Liver (tissue), 9 donors: ENCODE measurements around the gene MGAT1. TPM values are rescaled to one million over a fixed set of nuclear protein-coding genes. Genes with fewer than 3 reads are reported as not detected.

Source experiments
- DNase-seq: peaks from one replicate; pipeline ENCODE4 v3.0.0-alpha.2; 2017; ENCODE audit warnings: low spot score
- H3K27ac ChIP-seq, 2 donors: one replicate each; pipeline ENCODE4 v1.7.0; 2013; ENCODE audit warnings: inconsistent platforms in 2 of 2, low read length in 2 of 2, control low read depth in 1 of 2, low read depth in 1 of 2, mild to moderate bottlenecking in 1 of 2
- H3K27me3 ChIP-seq, 4 donors: one replicate each; pipeline versions ENCODE4 v1.6.1 to v1.7.0; 2013; ENCODE audit warnings: low read length in 3 of 4, inconsistent platforms in 1 of 4, mild to moderate bottlenecking in 1 of 4, moderate library complexity in 1 of 4; ENCODE audit not compliant: control insufficient read depth in 4 of 4, insufficient read depth in 4 of 4
- H3K36me3 ChIP-seq, 4 donors: one replicate each; pipeline versions ENCODE4 v1.6.1 to v1.7.0; 2013; ENCODE audit warnings: low read length in 3 of 4, mild to moderate bottlenecking in 3 of 4, low read depth in 1 of 4, moderate library complexity in 1 of 4; ENCODE audit not compliant: control insufficient read depth in 4 of 4, insufficient read depth in 3 of 4
- H3K4me1 ChIP-seq, 4 donors: one replicate each; pipeline versions ENCODE4 v1.6.1 to v1.7.0; 2013; ENCODE audit warnings: low read length in 3 of 4, mild to moderate bottlenecking in 3 of 4, moderate library complexity in 1 of 4; ENCODE audit not compliant: control insufficient read depth in 4 of 4, insufficient read depth in 4 of 4
- H3K4me3 ChIP-seq, 3 donors: one replicate each; pipeline versions ENCODE4 v1.6.1 to v1.7.0; 2013; ENCODE audit warnings: low read length in 3 of 3, control low read depth in 1 of 3, low read depth in 1 of 3, mild to moderate bottlenecking in 1 of 3
- H3K9ac ChIP-seq, 2 donors: one replicate each; pipeline ENCODE4 v1.7.0; 2013; ENCODE audit warnings: low read length in 2 of 2, mild to moderate bottlenecking in 2 of 2, moderate library complexity in 2 of 2, control low read depth in 1 of 2, low read depth in 1 of 2
- H3K9me3 ChIP-seq, 4 donors: one replicate each; pipeline versions ENCODE4 v1.6.1 to v1.7.0; 2013; ENCODE audit warnings: low read length in 3 of 4; ENCODE audit not compliant: control insufficient read depth in 4 of 4
- GABPA ChIP-seq, 2 donors: IDR thresholded peaks in 1 of 2; conservative IDR thresholded peaks in 1 of 2; 2 replicates each; pipeline ENCODE4 v1.6.1; 2016; ENCODE audit warnings: antibody characterized with exemption in 2 of 2, mild to moderate bottlenecking in 1 of 2, moderate library complexity in 1 of 2
- HNF4A ChIP-seq, 2 donors: conservative IDR thresholded peaks; 2 replicates each; pipeline ENCODE4 v1.6.1; 2016; ENCODE audit warnings: antibody characterized with exemption in 2 of 2, mild to moderate bottlenecking in 2 of 2
- HNF4G ChIP-seq: IDR thresholded peaks from 2 replicates; pipeline ENCODE4 v1.6.1; 2016; ENCODE audit warnings: antibody characterized with exemption
- JUND ChIP-seq, 2 donors: IDR thresholded peaks; 2 replicates each; pipeline ENCODE4 v1.6.1; 2016; ENCODE audit warnings: antibody characterized with exemption in 2 of 2
- RAD21 ChIP-seq, 2 donors: IDR thresholded peaks; 2 replicates each; pipeline ENCODE4 v1.6.1; 2016; ENCODE audit warnings: antibody characterized with exemption in 2 of 2, mild to moderate bottlenecking in 2 of 2
- RXRA ChIP-seq, 2 donors: IDR thresholded peaks; 2 replicates each; pipeline ENCODE4 v1.6.1; 2017 to 2018; ENCODE audit warnings: antibody characterized with exemption in 2 of 2, mild to moderate bottlenecking in 1 of 2
- SP1 ChIP-seq: IDR thresholded peaks from 2 replicates; pipeline ENCODE4 v1.6.1; 2018; ENCODE audit warnings: antibody characterized with exemption, mild to moderate bottlenecking
- TAF1 ChIP-seq: conservative IDR thresholded peaks from 2 replicates; pipeline ENCODE4 v1.6.1; 2016; ENCODE audit warnings: antibody characterized with exemption, mild to moderate bottlenecking
- WGBS: extraction: QIAGEN DNeasy Blood & Tissue Kit; methylation state at CpG from one replicate; pipeline ENCODE4 v1.1.7; 2013; 5-methylcytosine and 5-hydroxymethylcytosine counted together
- polyA plus RNA-seq, 2 donors: library from polyadenylated mRNA; stranded (reverse) in 1 of 2; unstranded in 1 of 2; fragments of 200-250 nt in 1 of 2; fragments of >200 nt in 1 of 2; fragmentation: Nextera tagmentation in 1 of 2; extraction: Ambion mirVana in 1 of 2; gene quantifications; one replicate each; pipeline versions ENCODE4 v1.2.1 to v1.2.3, GENCODE V29; 2013 to 2015
- total RNA-seq, 2 donors: library from RNA; depleted of rRNA; stranded (reverse); fragments of >200 nt; gene quantifications; one replicate each; pipeline ENCODE4 v1.2.3, GENCODE V29; 2014
- TF ChIP-seq, protein P1 (sequence below): IDR thresholded peaks from 2 replicates; pipeline ENCODE4 v1.6.1; 2016; ENCODE audit warnings: antibody characterized with exemption
- TF ChIP-seq, protein P2 (sequence below): IDR thresholded peaks from 2 replicates; pipeline ENCODE4 v1.6.1; 2016; ENCODE audit warnings: antibody characterized with exemption
- TF ChIP-seq, protein P3 (sequence below): fragments of 150-350 bp; IDR thresholded peaks from 2 replicates; pipeline ENCODE4 v1.5.1; 2017; ENCODE audit warnings: improper control_type of control experiment, low read depth, low read length; ENCODE audit not compliant: missing input control
- TF ChIP-seq, protein P4 (sequence below): IDR thresholded peaks from 2 replicates; pipeline ENCODE4 v1.6.1; 2016; ENCODE audit warnings: antibody characterized with exemption, mild to moderate bottlenecking
- donor health status: healthy.
- donor health status: healthy.
- donor health status: healthy.
- donor health status: healthy.
- donor health status: healthy.

MGAT1 gene
- total and polyA plus RNA-seq, 4 donors, result 73.0 to 125 (median 97.7) TPM

DNA sequence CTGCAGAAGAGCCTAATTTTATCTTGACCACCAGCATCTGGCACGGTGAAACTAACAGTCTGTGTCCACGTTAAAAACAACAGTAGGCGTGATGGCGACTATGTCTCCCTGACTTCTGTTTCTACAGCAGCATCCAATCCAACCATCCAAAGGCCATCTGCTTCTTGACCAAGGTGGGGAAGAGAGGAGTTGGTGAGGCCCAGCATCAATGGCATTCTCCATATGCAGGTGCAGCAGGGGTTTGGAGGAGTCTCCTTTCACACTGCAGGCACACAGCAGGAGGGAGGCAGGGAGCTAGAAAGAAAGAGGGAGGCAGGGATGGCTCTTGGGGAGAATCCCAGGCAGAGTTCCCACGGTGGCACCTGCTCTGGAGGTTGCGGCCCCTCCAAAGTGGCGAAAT is 27.0 kb downstream of the MGAT1 start:
- H3K9ac ChIP-seq, result no peak overlapping the region
- no peak for DNase-seq
- no peaks in the 10 kb centered on the region for H3K4me1 ChIP-seq
- no peaks in the 10 kb centered on the region for H3K36me3 ChIP-seq
- no peaks in the 10 kb centered on the region for H3K9me3 ChIP-seq
- 90% methylated on average over 7 of the region's 7 CpGs for WGBS
- TF ChIP-seq JUND (IDR thresholded peaks at IDR 0.05) (no peak), TAF1 (no peak), RXRA (IDR thresholded peaks at IDR 0.05) (no peak), GABPA (IDR thresholded peaks at IDR 0.05 in 1 of 2, conservative IDR thresholded peaks at IDR 0.05 in 1 of 2) (no peak), RAD21 (IDR thresholded peaks at IDR 0.05) (no peak)
- TF ChIP-seq, protein P1, sequence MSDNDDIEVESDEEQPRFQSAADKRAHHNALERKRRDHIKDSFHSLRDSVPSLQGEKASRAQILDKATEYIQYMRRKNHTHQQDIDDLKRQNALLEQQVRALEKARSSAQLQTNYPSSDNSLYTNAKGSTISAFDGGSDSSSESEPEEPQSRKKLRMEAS, result no peak
- TF ChIP-seq, protein P2, sequence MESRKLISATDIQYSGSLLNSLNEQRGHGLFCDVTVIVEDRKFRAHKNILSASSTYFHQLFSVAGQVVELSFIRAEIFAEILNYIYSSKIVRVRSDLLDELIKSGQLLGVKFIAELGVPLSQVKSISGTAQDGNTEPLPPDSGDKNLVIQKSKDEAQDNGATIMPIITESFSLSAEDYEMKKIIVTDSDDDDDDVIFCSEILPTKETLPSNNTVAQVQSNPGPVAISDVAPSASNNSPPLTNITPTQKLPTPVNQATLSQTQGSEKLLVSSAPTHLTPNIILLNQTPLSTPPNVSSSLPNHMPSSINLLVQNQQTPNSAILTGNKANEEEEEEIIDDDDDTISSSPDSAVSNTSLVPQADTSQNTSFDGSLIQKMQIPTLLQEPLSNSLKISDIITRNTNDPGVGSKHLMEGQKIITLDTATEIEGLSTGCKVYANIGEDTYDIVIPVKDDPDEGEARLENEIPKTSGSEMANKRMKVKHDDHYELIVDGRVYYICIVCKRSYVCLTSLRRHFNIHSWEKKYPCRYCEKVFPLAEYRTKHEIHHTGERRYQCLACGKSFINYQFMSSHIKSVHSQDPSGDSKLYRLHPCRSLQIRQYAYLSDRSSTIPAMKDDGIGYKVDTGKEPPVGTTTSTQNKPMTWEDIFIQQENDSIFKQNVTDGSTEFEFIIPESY, result no peak
- peaks cover 0 to 3% (median 0%) of the 10 kb centered on the region in 4 donors for H3K27me3 ChIP-seq
- no peak overlapping the region for H3K27ac ChIP-seq
- no peak overlapping the region for H3K4me3 ChIP-seq

DNA sequence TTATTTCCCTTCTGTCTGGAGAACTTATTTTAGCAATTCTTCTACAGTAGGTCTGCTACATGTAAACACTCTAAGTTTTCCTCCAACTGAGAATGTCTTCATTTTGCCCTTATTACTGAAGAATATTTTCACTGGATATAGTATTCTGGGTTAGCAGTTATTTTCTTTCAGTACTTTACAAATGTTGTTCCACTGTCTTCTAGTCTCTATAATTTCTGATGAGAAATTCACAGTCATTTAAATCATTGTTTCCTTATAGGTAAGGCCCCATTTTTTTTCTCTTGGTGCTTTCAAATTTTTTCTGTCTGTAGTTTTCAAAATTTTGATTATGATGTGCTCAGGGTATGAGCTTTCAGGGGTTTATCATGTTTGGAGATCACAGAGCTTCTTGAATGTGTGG is 30.8 kb downstream of the MGAT1 start:
- TF ChIP-seq, protein P2, result no peak
- no peak for TF ChIP-seq HNF4G
- Histone ChIP-seq H3K4me3 (no peak overlapping the region), H3K27me3 (peaks cover 0 to 3% (median 0%) of the 10 kb centered on the region in 4 donors), H3K9me3 (no peaks in the 10 kb centered on the region), H3K27ac (no peak overlapping the region), H3K9ac (no peak overlapping the region), H3K36me3 (no peaks in the 10 kb centered on the region), H3K4me1 (no peaks in the 10 kb centered on the region)
- DNase-seq, result no peak

DNA sequence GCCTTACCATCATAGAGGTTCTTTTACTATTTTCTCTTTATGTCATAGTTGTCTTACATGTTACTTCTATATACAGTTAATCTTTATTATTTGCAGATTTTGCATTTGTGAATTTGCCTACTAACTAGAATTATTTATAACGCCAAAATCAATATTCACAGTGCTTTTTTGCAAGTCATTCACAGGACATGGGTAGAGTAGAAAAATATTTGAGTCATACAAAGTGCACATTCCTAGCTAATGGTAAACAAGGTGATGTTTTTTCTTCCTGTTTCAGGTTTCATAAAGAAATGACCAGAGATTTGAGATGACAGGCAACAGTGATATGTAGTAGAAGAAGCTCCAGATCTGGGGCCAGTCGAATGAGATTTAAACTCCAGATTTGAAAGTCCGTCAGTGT is 32.8 kb downstream of the MGAT1 start:
- DNase-seq, result no peak
- Histone ChIP-seq H3K27ac (no peak overlapping the region), H3K36me3 (no peaks in the 10 kb centered on the region), H3K4me3 (no peak overlapping the region), H3K9me3 (peaks cover 0 to 1% (median 0%) of the 10 kb centered on the region in 4 donors), H3K4me1 (no peaks in the 10 kb centered on the region), H3K27me3 (peaks cover 0 to 5% (median 0%) of the 10 kb centered on the region in 4 donors), H3K9ac (no peak overlapping the region)
- TF ChIP-seq, protein P1, result no peak
- TF ChIP-seq, protein P3, sequence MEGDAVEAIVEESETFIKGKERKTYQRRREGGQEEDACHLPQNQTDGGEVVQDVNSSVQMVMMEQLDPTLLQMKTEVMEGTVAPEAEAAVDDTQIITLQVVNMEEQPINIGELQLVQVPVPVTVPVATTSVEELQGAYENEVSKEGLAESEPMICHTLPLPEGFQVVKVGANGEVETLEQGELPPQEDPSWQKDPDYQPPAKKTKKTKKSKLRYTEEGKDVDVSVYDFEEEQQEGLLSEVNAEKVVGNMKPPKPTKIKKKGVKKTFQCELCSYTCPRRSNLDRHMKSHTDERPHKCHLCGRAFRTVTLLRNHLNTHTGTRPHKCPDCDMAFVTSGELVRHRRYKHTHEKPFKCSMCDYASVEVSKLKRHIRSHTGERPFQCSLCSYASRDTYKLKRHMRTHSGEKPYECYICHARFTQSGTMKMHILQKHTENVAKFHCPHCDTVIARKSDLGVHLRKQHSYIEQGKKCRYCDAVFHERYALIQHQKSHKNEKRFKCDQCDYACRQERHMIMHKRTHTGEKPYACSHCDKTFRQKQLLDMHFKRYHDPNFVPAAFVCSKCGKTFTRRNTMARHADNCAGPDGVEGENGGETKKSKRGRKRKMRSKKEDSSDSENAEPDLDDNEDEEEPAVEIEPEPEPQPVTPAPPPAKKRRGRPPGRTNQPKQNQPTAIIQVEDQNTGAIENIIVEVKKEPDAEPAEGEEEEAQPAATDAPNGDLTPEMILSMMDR, result no peak
- TF ChIP-seq, protein P4, sequence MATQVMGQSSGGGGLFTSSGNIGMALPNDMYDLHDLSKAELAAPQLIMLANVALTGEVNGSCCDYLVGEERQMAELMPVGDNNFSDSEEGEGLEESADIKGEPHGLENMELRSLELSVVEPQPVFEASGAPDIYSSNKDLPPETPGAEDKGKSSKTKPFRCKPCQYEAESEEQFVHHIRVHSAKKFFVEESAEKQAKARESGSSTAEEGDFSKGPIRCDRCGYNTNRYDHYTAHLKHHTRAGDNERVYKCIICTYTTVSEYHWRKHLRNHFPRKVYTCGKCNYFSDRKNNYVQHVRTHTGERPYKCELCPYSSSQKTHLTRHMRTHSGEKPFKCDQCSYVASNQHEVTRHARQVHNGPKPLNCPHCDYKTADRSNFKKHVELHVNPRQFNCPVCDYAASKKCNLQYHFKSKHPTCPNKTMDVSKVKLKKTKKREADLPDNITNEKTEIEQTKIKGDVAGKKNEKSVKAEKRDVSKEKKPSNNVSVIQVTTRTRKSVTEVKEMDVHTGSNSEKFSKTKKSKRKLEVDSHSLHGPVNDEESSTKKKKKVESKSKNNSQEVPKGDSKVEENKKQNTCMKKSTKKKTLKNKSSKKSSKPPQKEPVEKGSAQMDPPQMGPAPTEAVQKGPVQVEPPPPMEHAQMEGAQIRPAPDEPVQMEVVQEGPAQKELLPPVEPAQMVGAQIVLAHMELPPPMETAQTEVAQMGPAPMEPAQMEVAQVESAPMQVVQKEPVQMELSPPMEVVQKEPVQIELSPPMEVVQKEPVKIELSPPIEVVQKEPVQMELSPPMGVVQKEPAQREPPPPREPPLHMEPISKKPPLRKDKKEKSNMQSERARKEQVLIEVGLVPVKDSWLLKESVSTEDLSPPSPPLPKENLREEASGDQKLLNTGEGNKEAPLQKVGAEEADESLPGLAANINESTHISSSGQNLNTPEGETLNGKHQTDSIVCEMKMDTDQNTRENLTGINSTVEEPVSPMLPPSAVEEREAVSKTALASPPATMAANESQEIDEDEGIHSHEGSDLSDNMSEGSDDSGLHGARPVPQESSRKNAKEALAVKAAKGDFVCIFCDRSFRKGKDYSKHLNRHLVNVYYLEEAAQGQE, result no peak
- no peak for TF ChIP-seq SP1
- TF ChIP-seq RXRA (IDR thresholded peaks at IDR 0.05), result no peak
- TF ChIP-seq GABPA (IDR thresholded peaks at IDR 0.05 in 1 of 2, conservative IDR thresholded peaks at IDR 0.05 in 1 of 2), result no peak
- TF ChIP-seq HNF4A (conservative IDR thresholded peaks at IDR 0.05), result no peak
- WGBS, result 83% methylated on average over 3 of the region's 3 CpGs
